Activated naive CD4-positive, alpha-beta T cell treated with anti-CD3 and anti-CD28 coated beads, Interleukin-2, amount 50 U/mL, for 72 hours (primary cell): ENCODE measurements around the gene PNLDC1. TPM values are rescaled to one million over a fixed set of nuclear protein-coding genes. Genes with fewer than 3 reads are reported as not detected.
"Not testable (repeated sequence)": the region's sequence is repeated elsewhere in the genome, so short reads cannot be mapped to it uniquely, and the experiment has no call there.

Experiments used
- ATAC-seq, 2 donors: fragments of 150-1000 bp; cut with Tn5 transposase; 2 replicates each; pipeline ENCODE4 v1.10.0; 2021; ENCODE audit warnings: mild to moderate bottlenecking in 2 of 2, moderate library complexity in 2 of 2
- DNase-seq, 2 donors: peaks; one replicate each; pipeline ENCODE4 v3.0.0; 2021 to 2022; ENCODE audit warnings: low spot score in 2 of 2
- H3K27ac Mint-ChIP-seq, 2 donors: one replicate each; pipeline ENCODE4 v1.8.0; 2022; ENCODE audit warnings: mild to moderate bottlenecking in 2 of 2, mixed read lengths in 2 of 2
- H3K36me3 Mint-ChIP-seq, 2 donors: one replicate each; pipeline ENCODE4 v1.8.0; 2022; ENCODE audit warnings: mixed read lengths in 2 of 2
- H3K9me3 Mint-ChIP-seq, 2 donors: one replicate each; pipeline ENCODE4 v1.8.0; 2022; ENCODE audit warnings: mixed read lengths in 2 of 2
- total RNA-seq, 2 donors: library from RNA; stranded (reverse); gene quantifications; one replicate each; pipeline ENCODE4 v1.2.3, GENCODE V29; 2022

Gene PNLDC1
- total RNA-seq, 2 donors from 2014 or later, result 0.35 to 0.80 TPM

GRCh38 chr6:159769470-159769869 is 30.6 kb upstream of the PNLDC1 start:
- DNase-seq (no peak), ATAC-seq (peak; percentile 64 to 89)
- peak overlapping the region; percentile 17 to 82 for H3K27ac Mint-ChIP-seq
- H3K36me3 Mint-ChIP-seq, result peaks cover 14 to 51% of the 10 kb centered on the region in 2 donors
- no peaks in the 10 kb centered on the region for H3K9me3 Mint-ChIP-seq

GRCh38 chr6:159772196-159772595 is 27.9 kb upstream of the PNLDC1 start:
- Mint-ChIP-seq H3K36me3 (peaks cover 10 to 54% of the 10 kb centered on the region in 2 donors), H3K27ac (no peak overlapping the region), H3K9me3 (no peaks in the 10 kb centered on the region)
- no peak for ATAC-seq
- no peak for DNase-seq

GRCh38 chr6:159777240-159777904 is 22.7 kb upstream of the PNLDC1 start:
- H3K9me3 Mint-ChIP-seq, result no peaks in the 10 kb centered on the region
- H3K36me3 Mint-ChIP-seq, result peaks cover 7 to 25% of the 10 kb centered on the region in 2 donors
- DNase-seq (no peak), ATAC-seq (no peak)
- peak overlapping the region in 1 of 2 donors; percentile 74 for H3K27ac Mint-ChIP-seq

- H3K27ac Mint-ChIP-seq, result peak overlapping the region in 1 of 2 donors; percentile 74
- no peaks in the 10 kb centered on the region for H3K9me3 Mint-ChIP-seq
- H3K36me3 Mint-ChIP-seq, result peaks cover 14 to 31% of the 10 kb centered on the region in 2 donors
- DNase-seq (no peak), ATAC-seq (no peak)
These were observed 21.9 kb upstream of the PNLDC1 start for GRCh38 chr6:159778131-159778530.

- ATAC-seq (no peak), DNase-seq (no peak)
- no peaks in the 10 kb centered on the region for H3K9me3 Mint-ChIP-seq
- peaks cover 14 to 31% of the 10 kb centered on the region in 2 donors for H3K36me3 Mint-ChIP-seq
- H3K27ac Mint-ChIP-seq, result no peak overlapping the region
These were observed 21.5 kb upstream of the PNLDC1 start for GRCh38 chr6:159778542-159779103.

GRCh38 chr6:159788276-159788675 is 11.8 kb upstream of the PNLDC1 start:
- no peak for DNase-seq
- ATAC-seq, result no peak
- H3K9me3 Mint-ChIP-seq, result no peaks in the 10 kb centered on the region
- H3K36me3 Mint-ChIP-seq, result peaks cover 45 to 59% of the 10 kb centered on the region in 2 donors
- H3K27ac Mint-ChIP-seq, result peak overlapping the region; percentile 96 to 99

- DNase-seq, result peak; percentile 20 to 63
- Mint-ChIP-seq H3K27ac (peak overlapping the region; percentile 96 to 99), H3K36me3 (peaks cover 45 to 59% of the 10 kb centered on the region in 2 donors), H3K9me3 (no peaks in the 10 kb centered on the region)
- no peak for ATAC-seq
These were observed 11.2 kb upstream of the PNLDC1 start for GRCh38 chr6:159788753-159789376.

GRCh38 chr6:159789377-159790148 is 10.5 kb upstream of the PNLDC1 start, which contains the start of gene TCP1:
TSS of gene TCP1 (minus strand) at chr6:159789602. CDS start at chr6:159789468, 134 bp downstream.
- H3K9me3 Mint-ChIP-seq, result no peaks in the 10 kb centered on the region
- peaks cover 48 to 59% of the 10 kb centered on the region in 2 donors for H3K36me3 Mint-ChIP-seq
- DNase-seq, result peak; percentile 96 to 98
- peak within 1 kb of the TSS; percentile 98 to 99 for H3K27ac Mint-ChIP-seq
- ATAC-seq, result peak; percentile 79 to 88

- H3K27ac Mint-ChIP-seq, result peak within 1 kb of the TSS; percentile 98 to 99
- peak; percentile 87 for ATAC-seq
These were observed 9.7 kb upstream of the PNLDC1 start, which contains the start of gene MRPL18 for GRCh38 chr6:159790149-159790955. TSS of gene MRPL18 (plus strand) at chr6:159790467. CDS start at chr6:159790588, 121 bp downstream.

GRCh38 chr6:159790956-159791598 is 9.0 kb upstream of the PNLDC1 start:
- no peak for ATAC-seq
- H3K36me3 Mint-ChIP-seq, result peaks cover 50 to 51% of the 10 kb centered on the region in 2 donors
- H3K27ac Mint-ChIP-seq, result peak overlapping the region; percentile 98 to 99

More at GRCh38 chr6:159790149-159790955, 9.7 kb upstream of the PNLDC1 start, which contains the start of gene MRPL18:
- Mint-ChIP-seq H3K9me3 (no peaks in the 10 kb centered on the region), H3K36me3 (peaks cover 51 to 53% of the 10 kb centered on the region in 2 donors)
- DNase-seq, result peak; percentile 87 to 95

GRCh38 chr6:159794976-159795375 is 5.1 kb upstream of the PNLDC1 start:
- Mint-ChIP-seq H3K36me3 (peaks cover 31 to 42% of the 10 kb centered on the region in 2 donors), H3K27ac (peak overlapping the region; percentile 33 to 76)
- not testable (repeated sequence) for DNase-seq, ATAC-seq, H3K9me3 Mint-ChIP-seq

More at GRCh38 chr6:159790956-159791598, 9.0 kb upstream of the PNLDC1 start:
- no peaks in the 10 kb centered on the region for H3K9me3 Mint-ChIP-seq
- DNase-seq, result peak in 1 of 2 donors; percentile 12

GRCh38 chr6:159797554-159797953 is 2.5 kb upstream of the PNLDC1 start:
- no peaks in the 10 kb centered on the region for H3K9me3 Mint-ChIP-seq
- ATAC-seq (no peak), DNase-seq (no peak)
- H3K27ac Mint-ChIP-seq, result peak overlapping the region; percentile 0 to 37
- peaks cover 7 to 20% of the 10 kb centered on the region in 2 donors for H3K36me3 Mint-ChIP-seq

GRCh38 chr6:159801935-159802334 is 1.9 kb downstream of the PNLDC1 start:
- ATAC-seq (no peak), DNase-seq (no peak)
- Mint-ChIP-seq H3K9me3 (no peaks in the 10 kb centered on the region), H3K36me3 (peaks cover 0 to 12% of the 10 kb centered on the region in 2 donors), H3K27ac (no peak overlapping the region)

GRCh38 chr6:159804504-159804903 is 4.4 kb downstream of the PNLDC1 start:
- Mint-ChIP-seq H3K36me3 (no peaks in the 10 kb centered on the region), H3K27ac (peak overlapping the region in 1 of 2 donors; percentile 55), H3K9me3 (no peaks in the 10 kb centered on the region)
- ATAC-seq (no peak), DNase-seq (no peak)

GRCh38 chr6:159805440-159806020 is 5.5 kb downstream of the PNLDC1 start:
- DNase-seq (no peak), ATAC-seq (no peak)
- Mint-ChIP-seq H3K36me3 (no peaks in the 10 kb centered on the region), H3K9me3 (no peaks in the 10 kb centered on the region), H3K27ac (no peak overlapping the region)
